ENCODE measurements around the gene EDN1. TPM values are rescaled to one million over a fixed set of nuclear protein-coding genes. Genes with fewer than 3 reads are reported as not detected.

EDN1 gene
- total and polyA plus RNA-seq, 10 of the 15 experiments (the other 5 are each of a cell fraction or from before 2014, with no cell fraction given), result 2.0 to 6.6 (median 3.1) TPM

GRCh38 chr6:12327391-12327790 lies 37.2 kb downstream of the EDN1 start:
- Histone ChIP-seq H3K27me3 (replicated peaks in 1 of 2; ENCODE audit: control insufficient read depth in 2 of 2, insufficient read depth in 2 of 2, low read length in 1 of 2) (no peaks in the 10 kb centered on the region), H3K9me3 (replicated peaks; ENCODE audit: control insufficient read depth, insufficient read depth, low read length) (no peaks in the 10 kb centered on the region; the same call in 2 of the 3 replicates), H3K9ac (ENCODE audit: control insufficient read depth, insufficient read depth, low read length) (no peak overlapping the region), H2AFZ (ENCODE audit: control insufficient read depth, low read depth, low read length) (no peak overlapping the region), H3K27ac (ENCODE audit: control insufficient read depth, insufficient read depth) (no peak overlapping the region), H3K4me2 (ENCODE audit: control insufficient read depth, insufficient read depth) (no peak overlapping the region), H3K4me1 (ENCODE audit: control insufficient read depth, insufficient read depth, low read length) (no peaks in the 10 kb centered on the region), H3K4me3 (no peak overlapping the region), H3K36me3 (ENCODE audit: control insufficient read depth in 2 of 2, insufficient read depth in 2 of 2, low read length in 1 of 2) (no peaks in the 10 kb centered on the region), H4K20me1 (ENCODE audit: control insufficient read depth, insufficient read depth) (no peaks in the 10 kb centered on the region), H3K79me2 (ENCODE audit: control insufficient read depth, insufficient read depth, low read length) (no peaks in the 10 kb centered on the region)
- intact Hi-C loops (cut with micrococcal nuclease; ENCODE audit: unreplicated experiment), result no loop called here
- ATAC-seq (no peak), FAIRE-seq (no peak), DNase-seq (ENCODE audit: low read depth, low spot score) (no peak)
- 83% methylated on average over 2 of the region's 2 CpGs for whole genome bisulfite sequencing (ENCODE audit: insufficient coverage, insufficient replicate concordance, low lambda C conversion rate, missing lambda C conversion rate)
- in situ Hi-C loops (cut with MboI), result no loop called here
- POLR2A ChIA-PET, result no interaction called here
- SMC1A ChIA-PET (ENCODE audit: uncharacterized antibody, unreplicated experiment), result interaction anchor here (1.1 to 2.3 kb wide), 2 partner anchors 42 to 155 kb away, joined by 3 to 10 read pairs; no protein-coding TSS in a partner anchor
- RAD21 ChIA-PET (ENCODE audit: unreplicated experiment), result interaction anchor here (1.3 kb wide), 1 partner anchor 154 kb away, joined by 4 read pairs; no protein-coding TSS in a partner anchor
- TF ChIP-seq ZNF384 (IDR thresholded peaks at IDR 0.05; ENCODE audit: borderline replicate concordance, low read depth, low read length) (no peak), REST (IDR thresholded peaks at IDR 0.05; ENCODE audit: low read depth, low read length) (no peak), NBN (IDR thresholded peaks at IDR 0.05) (no peak), NR2F1 (conservative IDR thresholded peaks at IDR 0.05) (no peak), KLF5 (IDR thresholded peaks at IDR 0.05; ENCODE audit: partially characterized antibody) (no peak), EZH2 (IDR thresholded peaks at IDR 0.05; ENCODE audit: borderline replicate concordance, control insufficient read depth, low read depth, low read length) (no peak), TAF1 (IDR thresholded peaks at IDR 0.05; ENCODE audit: borderline replicate concordance, low read depth, low read length) (no peak)
- CTCF ChIA-PET, result interaction anchor here (1.0 to 2.0 kb wide), 4 partner anchors 8 to 277 kb away, joined by 3 to 6 read pairs (median 6); no protein-coding TSS in a partner anchor
- BruUV-seq (replicated peaks), result no TSS peak
